ENCODE measurements around the gene VMAC. TPM values are rescaled to one million over a fixed set of nuclear protein-coding genes. Genes with fewer than 3 reads are reported as not detected.

Gene VMAC
- total RNA-seq, 1 donor from 2014 or later, result 4.6 TPM

- Histone ChIP-seq H3K4me1 (peaks cover 8% of the 10 kb centered on the region), H3K9ac (no peak overlapping the region), H3F3A (ENCODE audit: low read depth) (peaks cover 8% of the 10 kb centered on the region), H2AFZ (replicated peaks) (no peak overlapping the region), H3K27me3 (no peaks in the 10 kb centered on the region), H3K4me2 (no peak overlapping the region), H3K79me2 (ENCODE audit: low read depth) (peaks cover 16% of the 10 kb centered on the region), H3K9me3 (ENCODE audit: low read depth) (no peaks in the 10 kb centered on the region), H3K4me3 (no peak overlapping the region), H3K27ac (no peak overlapping the region), H4K20me1 (ENCODE audit: low read depth) (peaks cover 22% of the 10 kb centered on the region), H3K36me3 (no peaks in the 10 kb centered on the region)
- H3K4me1 Mint-ChIP-seq, result peaks cover 3% of the 10 kb centered on the region
- peaks cover 2% of the 10 kb centered on the region for H3K36me3 Mint-ChIP-seq
- DNase-seq (ENCODE audit: low spot score), result no peak
- H3K4me3 Mint-ChIP-seq, result no peak overlapping the region
- no peaks in the 10 kb centered on the region for H3K27me3 Mint-ChIP-seq (ENCODE audit: insufficient read depth, low read depth)
- TF ChIP-seq CTCF (IDR thresholded peaks at IDR 0.05) (no peak), EZH2phosphoT487 (IDR thresholded peaks at IDR 0.05) (no peak), EZH2 (IDR thresholded peaks at IDR 0.05) (no peak)
- H3K9me3 Mint-ChIP-seq, result no peaks in the 10 kb centered on the region
- no peak overlapping the region for H3K27ac Mint-ChIP-seq
Observed at GRCh38 chr19:5894704-5895349, 9.8 kb upstream of the VMAC start.

GRCh38 chr19:5895409-5895808 lies 9.3 kb upstream of the VMAC start:
- H2AFZ ChIP-seq (replicated peaks), result no peak overlapping the region
- Mint-ChIP-seq H3K36me3 (peaks cover 5% of the 10 kb centered on the region), H3K27ac (no peak overlapping the region), H3K4me1 (peaks cover 6% of the 10 kb centered on the region), H3K4me3 (no peak overlapping the region), H3K9me3 (no peaks in the 10 kb centered on the region), H3K27me3 (ENCODE audit: insufficient read depth, low read depth) (no peaks in the 10 kb centered on the region)
- H3K27ac ChIP-seq, result no peak overlapping the region
- H4K20me1 ChIP-seq (ENCODE audit: low read depth), result peaks cover 28% of the 10 kb centered on the region
- no peaks in the 10 kb centered on the region for H3K36me3 ChIP-seq
- H3K4me1 ChIP-seq, result peaks cover 8% of the 10 kb centered on the region
- H3K9me3 ChIP-seq (ENCODE audit: low read depth), result no peaks in the 10 kb centered on the region
- TF ChIP-seq CTCF (IDR thresholded peaks at IDR 0.05) (no peak), EZH2phosphoT487 (IDR thresholded peaks at IDR 0.05) (no peak), EZH2 (IDR thresholded peaks at IDR 0.05) (no peak)
- peaks cover 22% of the 10 kb centered on the region for H3K79me2 ChIP-seq (ENCODE audit: low read depth)
- no peak overlapping the region for H3K4me2 ChIP-seq
- H3K27me3 ChIP-seq, result no peaks in the 10 kb centered on the region
- H3K4me3 ChIP-seq, result no peak overlapping the region
- no peak overlapping the region for H3K9ac ChIP-seq
- peaks cover 8% of the 10 kb centered on the region for H3F3A ChIP-seq (ENCODE audit: low read depth)
- no peak for DNase-seq (ENCODE audit: low spot score)

GRCh38 chr19:5895890-5896289 lies 8.8 kb upstream of the VMAC start:
- Mint-ChIP-seq H3K4me3 (no peak overlapping the region), H3K27ac (no peak overlapping the region), H3K9me3 (no peaks in the 10 kb centered on the region), H3K36me3 (peaks cover 5% of the 10 kb centered on the region), H3K27me3 (ENCODE audit: insufficient read depth, low read depth) (no peaks in the 10 kb centered on the region), H3K4me1 (peaks cover 6% of the 10 kb centered on the region)
- Histone ChIP-seq H3K27me3 (no peaks in the 10 kb centered on the region), H3K4me3 (no peak overlapping the region), H3K4me2 (no peak overlapping the region), H2AFZ (replicated peaks) (no peak overlapping the region), H3K9ac (no peak overlapping the region), H3K36me3 (no peaks in the 10 kb centered on the region), H3K9me3 (ENCODE audit: low read depth) (no peaks in the 10 kb centered on the region), H3F3A (ENCODE audit: low read depth) (peaks cover 8% of the 10 kb centered on the region), H4K20me1 (ENCODE audit: low read depth) (peaks cover 32% of the 10 kb centered on the region), H3K27ac (no peak overlapping the region), H3K4me1 (peaks cover 8% of the 10 kb centered on the region), H3K79me2 (ENCODE audit: low read depth) (peaks cover 26% of the 10 kb centered on the region)
- TF ChIP-seq EZH2phosphoT487 (IDR thresholded peaks at IDR 0.05) (no peak), EZH2 (IDR thresholded peaks at IDR 0.05) (no peak), CTCF (IDR thresholded peaks at IDR 0.05) (no peak)
- DNase-seq (ENCODE audit: low spot score), result no peak

All from neural progenitor cell (in vitro differentiated cells).